OCI-LY1 (cell line): ENCODE results near the gene CFHR2.

Source experiments
- H2AFZ ChIP-seq: fragments of 200-600 bp; sonication (generic), shearing (Covaris generic); 2 replicates; pipeline ENCODE4 v1.6.0; 2014; ENCODE audit warnings: antibody characterized with exemption, mild to moderate bottlenecking, low read length
- H3F3A ChIP-seq: fragments of 200-600 bp; sonication (generic), shearing (Covaris generic); 2 replicates; pipeline ENCODE4 v1.6.0; 2014; ENCODE audit warnings: mild to moderate bottlenecking, antibody characterized with exemption, low read length, moderate library complexity; ENCODE audit not compliant: insufficient read depth
- H3K27ac ChIP-seq: fragments of 200-600 bp; sonication (generic); 2 replicates; pipeline ENCODE4 v1.5.1; 2014; ENCODE audit warnings: low read length, mixed run types, mild to moderate bottlenecking, low read depth; ENCODE audit not compliant: poor library complexity, severe bottlenecking
- H3K27me3 ChIP-seq: fragments of 200-600 bp; sonication (generic); 2 replicates; pipeline ENCODE4 v1.6.0; 2014; ENCODE audit warnings: antibody characterized with exemption, mild to moderate bottlenecking, low read length, moderate library complexity; ENCODE audit not compliant: insufficient read depth
- H3K36me3 ChIP-seq: fragments of 200-600 bp; sonication (generic); 2 replicates; pipeline ENCODE4 v1.6.1; 2014; ENCODE audit warnings: mild to moderate bottlenecking, antibody characterized with exemption, low read length, moderate library complexity, mixed read lengths; ENCODE audit not compliant: insufficient read depth
- H3K4me1 ChIP-seq: fragments of 200-600 bp; sonication (generic); 2 replicates; pipeline ENCODE4 v1.5.1; 2014; ENCODE audit warnings: mild to moderate bottlenecking, low read length, moderate library complexity; ENCODE audit not compliant: insufficient read depth, severe bottlenecking
- H3K4me2 ChIP-seq: fragments of 200-600 bp; sonication (generic), shearing (Covaris generic); 2 replicates; pipeline ENCODE4 v1.6.1; 2014; ENCODE audit warnings: low read length
- H3K4me3 ChIP-seq: fragments of 200-600 bp; sonication (generic); 2 replicates; pipeline ENCODE4 v1.5.1; 2014; ENCODE audit warnings: low read length, low read depth, mild to moderate bottlenecking, mixed read lengths; ENCODE audit not compliant: poor library complexity, severe bottlenecking
- H3K79me2 ChIP-seq: fragments of 200-600 bp; shearing (Covaris generic); 2 replicates; pipeline ENCODE4 v1.6.1; 2016; ENCODE audit warnings: mixed run types, low read length, mixed read lengths; ENCODE audit not compliant: insufficient read depth
- H3K9ac ChIP-seq: fragments of 200-600 bp; sonication (generic), shearing (Covaris generic); 2 replicates; pipeline ENCODE4 v1.6.1; 2014; ENCODE audit warnings: mild to moderate bottlenecking, low read length, mixed read lengths
- H3K9me2 ChIP-seq: fragments of 200-600 bp; sonication (generic), shearing (Covaris generic); 2 replicates; pipeline ENCODE4 v1.6.1; 2014; ENCODE audit warnings: low read depth, mild to moderate bottlenecking, low read length, mixed read lengths
- H3K9me3 ChIP-seq: fragments of 200-600 bp; shearing (Covaris generic); 2 replicates; pipeline ENCODE4 v1.6.1; 2014; ENCODE audit warnings: low read length, mixed read lengths
- H4K20me1 ChIP-seq: fragments of 200-600 bp; sonication (generic), shearing (Covaris generic); 2 replicates; pipeline ENCODE4 v1.6.0; 2016; ENCODE audit warnings: mild to moderate bottlenecking, low read length; ENCODE audit not compliant: insufficient read depth
- EZH2 ChIP-seq: fragments of 200-600 bp; sonication (generic), shearing (Covaris generic); IDR thresholded peaks from 2 replicates; pipeline ENCODE4 v1.8.0; 2017; ENCODE audit warnings: borderline replicate concordance, mixed run types, mild to moderate bottlenecking, antibody characterized with exemption, low read length, moderate library complexity, mixed read lengths
- TF ChIP-seq, protein P1 (sequence below): fragments of 200-600 bp; sonication (generic), shearing (Covaris generic); IDR thresholded peaks from 2 replicates; pipeline ENCODE4 v1.5.1; 2017; ENCODE audit warnings: mild to moderate bottlenecking, antibody characterized with exemption, low read length, moderate library complexity, mixed read lengths

The CFHR2 gene

DNA sequence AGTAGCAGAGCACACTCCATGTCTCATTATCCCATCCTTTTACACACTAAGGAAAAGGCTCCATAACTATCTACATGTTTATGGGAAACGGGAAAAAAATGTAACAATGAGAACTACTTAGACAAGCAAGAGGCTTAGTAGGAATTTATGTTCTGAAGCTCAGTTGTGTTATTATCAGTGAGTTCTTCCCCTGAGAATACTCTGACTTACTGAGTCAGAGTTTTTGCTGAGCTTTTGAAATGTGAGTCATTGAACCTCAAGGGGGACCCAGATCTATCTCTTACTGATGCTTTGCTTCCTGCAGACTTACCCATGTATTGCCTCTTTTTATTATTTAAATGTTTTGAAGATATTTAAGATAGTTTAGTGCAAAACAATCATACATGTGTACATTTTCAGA, 53.9 kb downstream of the CFHR2 start:
- Histone ChIP-seq H3K27ac (no peak overlapping the region), H3F3A (no peaks in the 10 kb centered on the region)
- TF ChIP-seq, protein P1, sequence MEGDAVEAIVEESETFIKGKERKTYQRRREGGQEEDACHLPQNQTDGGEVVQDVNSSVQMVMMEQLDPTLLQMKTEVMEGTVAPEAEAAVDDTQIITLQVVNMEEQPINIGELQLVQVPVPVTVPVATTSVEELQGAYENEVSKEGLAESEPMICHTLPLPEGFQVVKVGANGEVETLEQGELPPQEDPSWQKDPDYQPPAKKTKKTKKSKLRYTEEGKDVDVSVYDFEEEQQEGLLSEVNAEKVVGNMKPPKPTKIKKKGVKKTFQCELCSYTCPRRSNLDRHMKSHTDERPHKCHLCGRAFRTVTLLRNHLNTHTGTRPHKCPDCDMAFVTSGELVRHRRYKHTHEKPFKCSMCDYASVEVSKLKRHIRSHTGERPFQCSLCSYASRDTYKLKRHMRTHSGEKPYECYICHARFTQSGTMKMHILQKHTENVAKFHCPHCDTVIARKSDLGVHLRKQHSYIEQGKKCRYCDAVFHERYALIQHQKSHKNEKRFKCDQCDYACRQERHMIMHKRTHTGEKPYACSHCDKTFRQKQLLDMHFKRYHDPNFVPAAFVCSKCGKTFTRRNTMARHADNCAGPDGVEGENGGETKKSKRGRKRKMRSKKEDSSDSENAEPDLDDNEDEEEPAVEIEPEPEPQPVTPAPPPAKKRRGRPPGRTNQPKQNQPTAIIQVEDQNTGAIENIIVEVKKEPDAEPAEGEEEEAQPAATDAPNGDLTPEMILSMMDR: no peak
- no peak for TF ChIP-seq EZH2

DNA sequence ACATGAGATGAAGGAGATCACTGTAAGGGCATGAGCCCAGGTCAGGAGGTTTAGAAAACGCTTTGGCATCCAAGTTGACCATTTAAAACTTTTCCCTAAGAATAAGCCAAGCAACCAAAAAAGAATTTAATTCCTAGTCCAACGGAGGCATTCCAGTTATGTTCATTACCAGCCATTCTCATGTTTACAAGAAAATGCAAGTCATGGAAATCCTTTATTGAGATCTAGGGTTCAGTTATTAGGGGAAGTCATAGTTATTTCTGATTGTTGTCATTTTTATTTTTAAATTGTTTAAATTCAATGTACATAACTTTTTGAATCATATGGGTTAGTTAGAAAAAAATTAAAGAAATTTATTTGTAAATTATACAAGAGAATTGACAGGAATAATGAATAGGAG, 58.3 kb downstream of the CFHR2 start:
- Histone ChIP-seq H3K9ac (no peak overlapping the region), H3K4me3 (no peak overlapping the region), H4K20me1 (no peaks in the 10 kb centered on the region), H3F3A (no peaks in the 10 kb centered on the region), H3K4me2 (no peak overlapping the region), H3K27me3 (no peaks in the 10 kb centered on the region), H3K4me1 (no peaks in the 10 kb centered on the region), H2AFZ (no peak overlapping the region), H3K9me2 (no peaks in the 10 kb centered on the region), H3K36me3 (no peaks in the 10 kb centered on the region), H3K79me2 (no peaks in the 10 kb centered on the region), H3K9me3 (no peaks in the 10 kb centered on the region), H3K27ac (no peak overlapping the region)
- TF ChIP-seq, protein P1: no peak
- no peak for TF ChIP-seq EZH2

More for the DNA sequence above, 53.9 kb downstream of the CFHR2 start:
- Histone ChIP-seq H3K9ac (no peak overlapping the region), H4K20me1 (no peaks in the 10 kb centered on the region), H3K9me3 (no peaks in the 10 kb centered on the region), H3K4me2 (no peak overlapping the region), H2AFZ (no peak overlapping the region), H3K79me2 (no peaks in the 10 kb centered on the region), H3K36me3 (no peaks in the 10 kb centered on the region), H3K27me3 (no peaks in the 10 kb centered on the region), H3K4me3 (no peak overlapping the region), H3K9me2 (no peaks in the 10 kb centered on the region), H3K4me1 (no peaks in the 10 kb centered on the region)

DNA sequence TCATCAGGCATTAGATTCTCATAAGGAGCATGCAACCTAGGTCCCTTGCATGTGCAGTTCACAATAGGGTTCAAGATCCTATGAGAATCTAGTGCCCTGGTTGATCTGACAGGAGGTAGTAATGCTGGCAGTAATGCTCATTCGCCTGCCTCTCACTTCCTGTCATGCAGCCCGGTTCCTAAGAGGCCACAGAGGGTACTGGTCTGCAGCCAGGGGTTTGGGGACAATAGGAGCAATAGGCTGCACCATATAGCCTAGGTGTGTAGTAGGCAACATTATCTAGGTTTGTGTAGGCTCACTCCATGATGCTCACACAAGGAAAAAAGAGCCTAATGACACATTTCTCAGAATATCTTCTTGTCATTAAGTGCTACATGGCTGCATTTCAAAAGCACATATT, 59.6 kb downstream of the CFHR2 start:
- no peaks in the 10 kb centered on the region for H3K79me2 ChIP-seq
- no peak overlapping the region for H2AFZ ChIP-seq
- H3K9me3 ChIP-seq: no peaks in the 10 kb centered on the region
- no peaks in the 10 kb centered on the region for H3K4me1 ChIP-seq
- no peaks in the 10 kb centered on the region for H3K9me2 ChIP-seq
- TF ChIP-seq, protein P1: no peak
- TF ChIP-seq EZH2: no peak
- H3F3A ChIP-seq: no peaks in the 10 kb centered on the region
- H3K27me3 ChIP-seq: no peaks in the 10 kb centered on the region
- H3K36me3 ChIP-seq: no peaks in the 10 kb centered on the region
- H4K20me1 ChIP-seq: no peaks in the 10 kb centered on the region
- H3K4me2 ChIP-seq: no peak overlapping the region
- no peak overlapping the region for H3K4me3 ChIP-seq
- no peak overlapping the region for H3K27ac ChIP-seq
- H3K9ac ChIP-seq: no peak overlapping the region
